SK-N-SH (cell line): ENCODE measurements around the gene SLC6A17. TPM values are rescaled to one million over a fixed set of nuclear protein-coding genes. Genes with fewer than 3 reads are reported as not detected.

Source experiments
- CTCF ChIA-PET: fragments of 300-600, 350-600 bp; formaldehyde crosslinking; extraction: SDS; loops from one replicate; lab custom pipeline; 2021; lab: Yijun Ruan, JAX
- POLR2A ChIA-PET: fragments of 350-600 bp; sonication (Branson Sonifier 250); formaldehyde crosslinking; extraction: SDS; loops from one replicate; lab custom pipeline; 2020; ENCODE audit warnings: antibody characterized with exemption, inconsistent platforms; lab: Yijun Ruan, JAX
- DNase-seq: peaks from one replicate; pipeline ENCODE4 v3.0.0; 2012
- H2AFZ ChIP-seq: fragments of 200-600 bp; sonication (generic); 2 replicates; pipeline ENCODE4 v1.8.1; 2016; ENCODE audit warnings: antibody characterized with exemption, mild to moderate bottlenecking, low read depth
- H3F3A ChIP-seq: fragments of 200-600 bp; sonication (generic); replicated peaks from 2 replicates; pipeline ENCODE3; 2016; ENCODE audit warnings: antibody characterized with exemption, mild to moderate bottlenecking; ENCODE audit not compliant: insufficient read depth
- H3K27ac ChIP-seq, 2 experiments: fragments of 200-500 bp in 1 of 2; fragments of 200-600 bp in 1 of 2; sonication (Bioruptor generic) in 1 of 2; sonication (generic), shearing (Covaris generic) in 1 of 2; 2 replicates each; pipeline versions ENCODE4 v1.5.1 to v1.6.1; 2014 to 2016; ENCODE audit warnings: low read depth in 2 of 2, inconsistent platforms in 1 of 2, low read length in 1 of 2, mild to moderate bottlenecking in 1 of 2, mixed read lengths in 1 of 2
- H3K27me3 ChIP-seq: fragments of 200-600 bp; sonication (generic), shearing (Covaris generic); 2 replicates; pipeline ENCODE4 v1.6.1; 2016; ENCODE audit warnings: mixed run types; ENCODE audit not compliant: insufficient read depth
- H3K36me3 ChIP-seq, 2 experiments: fragments of 200-500 bp in 1 of 2; fragments of 200-600 bp in 1 of 2; sonication (Bioruptor generic) in 1 of 2; sonication (generic) in 1 of 2; replicated peaks in 1 of 2; 2 replicates each; pipeline versions ENCODE3 to v1.5.1; 2014 to 2016; ENCODE audit warnings: low read length in 1 of 2, mild to moderate bottlenecking in 1 of 2; ENCODE audit not compliant: insufficient read depth in 2 of 2, control insufficient read depth in 1 of 2
- H3K4me1 ChIP-seq, 2 experiments: fragments of 200-500 bp in 1 of 2; fragments of 200-600 bp in 1 of 2; sonication (Bioruptor generic) in 1 of 2; sonication (generic), shearing (Covaris generic) in 1 of 2; 2 replicates each; pipeline versions ENCODE4 v1.5.1 to v1.6.1; 2014 to 2016; ENCODE audit warnings: low read depth in 1 of 2, low read length in 1 of 2, mixed run types in 1 of 2; ENCODE audit not compliant: insufficient read depth in 2 of 2, control insufficient read depth in 1 of 2
- H3K4me2 ChIP-seq: fragments of 200-600 bp; sonication (generic), shearing (Covaris generic); 2 replicates; pipeline ENCODE4 v1.6.1; 2017; ENCODE audit warnings: mixed run types
- H3K4me3 ChIP-seq, 2 experiments: fragments of 200-500 bp in 1 of 2; fragments of 200-600 bp in 1 of 2; sonication (Bioruptor generic) in 1 of 2; sonication (generic), shearing (Covaris generic) in 1 of 2; 2 replicates each; pipeline versions ENCODE4 v1.5.1 to v1.8.1; 2014 to 2016; ENCODE audit warnings: low read depth in 2 of 2, inconsistent platforms in 1 of 2, low read length in 1 of 2, mild to moderate bottlenecking in 1 of 2, mixed read lengths in 1 of 2, moderate library complexity in 1 of 2
- H3K79me2 ChIP-seq: fragments of 200-600 bp; sonication (generic); 2 replicates; pipeline ENCODE4 v1.8.1; 2017; ENCODE audit warnings: mild to moderate bottlenecking; ENCODE audit not compliant: insufficient read depth
- H3K9ac ChIP-seq: fragments of 200-600 bp; sonication (generic); 2 replicates; pipeline ENCODE4 v1.6.1; 2017; ENCODE audit warnings: mixed run types
- H3K9me2 ChIP-seq: fragments of 200-600 bp; sonication (generic); 2 replicates; pipeline ENCODE4 v1.6.1; 2017; ENCODE audit warnings: mixed run types
- H3K9me3 ChIP-seq: fragments of 200-600 bp; sonication (generic); 2 replicates; pipeline ENCODE4 v1.6.1; 2017; ENCODE audit warnings: mixed run types, mild to moderate bottlenecking, moderate library complexity
- H4K20me1 ChIP-seq: fragments of 200-600 bp; sonication (generic); 2 replicates; pipeline ENCODE4 v1.6.1; 2017; ENCODE audit warnings: mild to moderate bottlenecking, mixed run types; ENCODE audit not compliant: insufficient read depth
- ELF1 ChIP-seq: IDR thresholded peaks from 2 replicates; pipeline ENCODE4 v1.4.0; 2012
- FOSL2 ChIP-seq: IDR thresholded peaks from 2 replicates; pipeline ENCODE4 v1.4.0; 2012; ENCODE audit warnings: low read depth, mild to moderate bottlenecking, moderate library complexity, borderline replicate concordance
- FOXJ3 ChIP-seq: sonication (generic); formaldehyde crosslinking; IDR thresholded peaks from 2 replicates; pipeline ENCODE4 v1.5.1; 2020; ENCODE audit warnings: mild to moderate bottlenecking, missing genetic modification reagents
- GABPA ChIP-seq: IDR thresholded peaks from 2 replicates; pipeline ENCODE4 v1.4.0; 2012; ENCODE audit warnings: low read depth, mild to moderate bottlenecking
- IRF3 ChIP-seq: fragments of 150-350 bp; IDR thresholded peaks from 2 replicates; pipeline ENCODE4 v1.6.1; 2016; ENCODE audit warnings: mild to moderate bottlenecking, low read depth, low read length
- JUND ChIP-seq: IDR thresholded peaks from 2 replicates; pipeline ENCODE4 v1.4.0; 2012
- MXI1 ChIP-seq: IDR thresholded peaks from 2 replicates; pipeline ENCODE4 v1.6.1; 2012; ENCODE audit warnings: mild to moderate bottlenecking, low read depth, low read length, improper control_type of control experiment
- NRF1 ChIP-seq: IDR thresholded peaks from 2 replicates; pipeline ENCODE4 v1.6.1; 2012; ENCODE audit warnings: low read depth, mild to moderate bottlenecking, low read length
- RAD21 ChIP-seq: IDR thresholded peaks from 2 replicates; pipeline ENCODE4 v1.6.1; 2012; ENCODE audit warnings: mild to moderate bottlenecking, low read length
- REST ChIP-seq: IDR thresholded peaks from 2 replicates; pipeline ENCODE4 v1.6.1; 2012; ENCODE audit warnings: mild to moderate bottlenecking, low read depth, low read length, moderate library complexity
- SMC3 ChIP-seq: IDR thresholded peaks from 2 replicates; pipeline ENCODE4 v1.6.1; 2012; ENCODE audit warnings: low read depth, low read length, improper control_type of control experiment
- TCF12 ChIP-seq: IDR thresholded peaks from 2 replicates; pipeline ENCODE4 v1.4.0; 2012
- TEAD4 ChIP-seq: IDR thresholded peaks from 2 replicates; pipeline ENCODE4 v1.4.0; 2012; ENCODE audit warnings: mild to moderate bottlenecking, borderline replicate concordance; ENCODE audit not compliant: insufficient read depth
- ZBTB33 ChIP-seq: IDR thresholded peaks from 2 replicates; pipeline ENCODE4 v1.4.0; 2012; ENCODE audit warnings: low read depth, borderline replicate concordance
- WGBS: methylation state at CpG from one replicate; pipeline ENCODE4 v1.1.6; 2017; ENCODE audit warnings: low lambda C conversion rate; 5-methylcytosine and 5-hydroxymethylcytosine counted together
- polyA plus RNA-seq, 3 experiments: library from polyadenylated mRNA; depleted of rRNA; stranded (reverse); fragments of >200 nt; gene quantifications; 2 replicates each; pipeline ENCODE4 v1.2.3, GENCODE V29; 2012

Gene SLC6A17
- polyA plus RNA-seq, 1 of the 3 experiments (the other 2 are of a cell fraction): 0.67 TPM

GRCh38 chr1:110201157-110201825 lies 51.0 kb downstream of the SLC6A17 start:
- H3K9me2 ChIP-seq: no peaks in the 10 kb centered on the region
- no peaks in the 10 kb centered on the region for H4K20me1 ChIP-seq
- H3K4me2 ChIP-seq: no peak overlapping the region
- no peaks in the 10 kb centered on the region for H3K9me3 ChIP-seq
- ChIA-PET POLR2A (interaction anchor here (0.6 kb wide), 1 partner anchor 228 kb away, joined by 6 read pairs; no protein-coding TSS in a partner anchor), CTCF (interaction anchor here (0.7 to 19.1 kb wide), 18 partner anchors 9 to 294 kb away, joined by 3 to 1300 read pairs (median 10); partner anchors contain the start of gene SLC6A17)
- no peak overlapping the region for H3K9ac ChIP-seq
- no peak overlapping the region for H3K4me3 ChIP-seq
- no peaks in the 10 kb centered on the region for H3K79me2 ChIP-seq
- no peak overlapping the region for H2AFZ ChIP-seq
- H3K27ac ChIP-seq: no peak overlapping the region
- no peak for DNase-seq
- 70% methylated on average over 8 of the region's 10 CpGs for WGBS
- H3K27me3 ChIP-seq: no peaks in the 10 kb centered on the region
- no peaks in the 10 kb centered on the region for H3K36me3 ChIP-seq
- peaks cover 0 to 28% of the 10 kb centered on the region in 2 experiments; a peak in 1 of 4 replicates for H3K4me1 ChIP-seq
- H3F3A ChIP-seq: no peaks in the 10 kb centered on the region
- TF ChIP-seq FOXJ3 (no peak), TCF12 (no peak), ZBTB33 (no peak), SMC3 (no peak), RAD21 (no peak), JUND (no peak), TEAD4 (no peak), MXI1 (no peak), IRF3 (no peak), GABPA (no peak), ELF1 (no peak), REST (no peak), FOSL2 (no peak), NRF1 (no peak)
